Peyer's patch (tissue), 4 donors: ENCODE data around the gene PSMG1.

ENCODE experiments used
- POLR2A ChIP-seq, 2 donors: fragments of 450-650 bp; IDR thresholded peaks; one replicate each; pipeline ENCODE4 v1.5.1; 2017; ENCODE audit warnings: antibody characterized with exemption in 2 of 2, mild to moderate bottlenecking in 2 of 2, moderate library complexity in 2 of 2
- TF ChIP-seq, protein P1 (sequence below), 6 experiments: fragments of 450-650 bp in 4 of 6; fragments of 200-600 bp in 2 of 6; sonication (generic) in 1 of 6; IDR thresholded peaks; one replicate each; pipeline ENCODE4 v1.5.1; 2017 to 2019; ENCODE audit warnings: antibody characterized with exemption in 6 of 6, mild to moderate bottlenecking in 3 of 6, moderate library complexity in 1 of 6

DNA sequence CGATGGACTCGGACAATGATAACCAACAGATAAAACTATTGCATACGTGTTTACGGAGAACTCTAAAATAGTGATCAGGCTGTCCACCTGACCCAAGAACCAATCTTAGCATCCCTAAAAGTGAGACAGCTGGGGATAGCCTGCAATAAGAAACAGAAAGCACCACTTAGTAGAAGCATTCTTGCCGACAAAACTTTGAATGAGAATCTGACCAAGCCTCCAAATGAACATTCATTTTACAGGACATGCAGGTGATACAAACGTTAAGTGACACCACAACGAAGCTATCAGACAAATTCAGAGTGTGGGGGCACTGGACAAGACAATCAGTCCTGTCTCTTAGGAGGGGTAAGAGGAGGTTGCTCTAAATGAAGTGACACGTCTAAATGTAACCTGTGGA, 1.2 kb downstream of the PSMG1 start:
- TF ChIP-seq, protein P1, sequence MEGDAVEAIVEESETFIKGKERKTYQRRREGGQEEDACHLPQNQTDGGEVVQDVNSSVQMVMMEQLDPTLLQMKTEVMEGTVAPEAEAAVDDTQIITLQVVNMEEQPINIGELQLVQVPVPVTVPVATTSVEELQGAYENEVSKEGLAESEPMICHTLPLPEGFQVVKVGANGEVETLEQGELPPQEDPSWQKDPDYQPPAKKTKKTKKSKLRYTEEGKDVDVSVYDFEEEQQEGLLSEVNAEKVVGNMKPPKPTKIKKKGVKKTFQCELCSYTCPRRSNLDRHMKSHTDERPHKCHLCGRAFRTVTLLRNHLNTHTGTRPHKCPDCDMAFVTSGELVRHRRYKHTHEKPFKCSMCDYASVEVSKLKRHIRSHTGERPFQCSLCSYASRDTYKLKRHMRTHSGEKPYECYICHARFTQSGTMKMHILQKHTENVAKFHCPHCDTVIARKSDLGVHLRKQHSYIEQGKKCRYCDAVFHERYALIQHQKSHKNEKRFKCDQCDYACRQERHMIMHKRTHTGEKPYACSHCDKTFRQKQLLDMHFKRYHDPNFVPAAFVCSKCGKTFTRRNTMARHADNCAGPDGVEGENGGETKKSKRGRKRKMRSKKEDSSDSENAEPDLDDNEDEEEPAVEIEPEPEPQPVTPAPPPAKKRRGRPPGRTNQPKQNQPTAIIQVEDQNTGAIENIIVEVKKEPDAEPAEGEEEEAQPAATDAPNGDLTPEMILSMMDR (IDR thresholded peaks at IDR 0.05) = no peak
- no peak for TF ChIP-seq POLR2A (IDR thresholded peaks at IDR 0.05)
